ENCODE results near the gene LOXL4. TPM values are rescaled to one million over a fixed set of nuclear protein-coding genes. Genes with fewer than 3 reads are reported as not detected.

LOXL4 gene
- total RNA-seq, 1 experiment from 2014 or later = 0.13 TPM

GRCh38 chr10:98295401-98295811 is 27.4 kb upstream of the LOXL4 start:
- Histone ChIP-seq H2BK15ac (ENCODE audit: low read depth, low read length) (no peak overlapping the region), H3K9ac (ENCODE audit: extremely low read depth, insufficient read length, low read length) (no peak overlapping the region), H3K23ac (ENCODE audit: insufficient read length, low read depth, low read length) (no peak overlapping the region), H3K18ac (ENCODE audit: insufficient read length, low read depth, low read length) (no peak overlapping the region), H2BK12ac (ENCODE audit: insufficient read length, low read depth, low read length) (no peak overlapping the region), H3K79me1 (ENCODE audit: insufficient read depth, low read depth, low read length, poor library complexity, severe bottlenecking) (no peaks in the 10 kb centered on the region), H3K23me2 (ENCODE audit: insufficient read length, low read depth, low read length, poor library complexity, severe bottlenecking) (no peaks in the 10 kb centered on the region), H3K9me3 (ENCODE audit: control insufficient read depth, low read depth, low read length) (no peaks in the 10 kb centered on the region), H3K4me2 (ENCODE audit: insufficient read depth, insufficient read length, low read length) (no peak overlapping the region), H3K4ac (ENCODE audit: low read depth, low read length) (no peak overlapping the region), H2BK120ac (ENCODE audit: low read depth, low read length, poor library complexity, severe bottlenecking) (no peak overlapping the region), H4K91ac (ENCODE audit: insufficient read length, low read depth, low read length) (no peak overlapping the region), H2BK20ac (ENCODE audit: low read depth, low read length, poor library complexity, severe bottlenecking) (no peak overlapping the region), H4K5ac (ENCODE audit: insufficient read length, low read depth, low read length) (no peak overlapping the region), H4K20me1 (ENCODE audit: control insufficient read depth, insufficient read depth, insufficient read length) (no peaks in the 10 kb centered on the region), H3K4me1 (ENCODE audit: insufficient read depth, low read length) (peaks cover 6% of the 10 kb centered on the region; the same call in 1 of the 2 replicates), H3K56ac (ENCODE audit: insufficient read length, low read depth, low read length) (no peak overlapping the region), H3K27ac (ENCODE audit: insufficient read length, low read depth, low read length) (no peak overlapping the region), H3T11ph (ENCODE audit: low read length) (no peak overlapping the region), H2AK5ac (ENCODE audit: insufficient read length, low read length) (no peak overlapping the region), H2BK5ac (ENCODE audit: insufficient read length, low read length) (no peak overlapping the region), H4K8ac (replicated peaks; ENCODE audit: insufficient read length, low read depth, low read length) (no peak overlapping the region), H2AFZ (ENCODE audit: low read length) (no peak overlapping the region), H3K79me2 (ENCODE audit: insufficient read depth, low read length) (no peaks in the 10 kb centered on the region), H3K14ac (ENCODE audit: insufficient read depth, low read length) (no peak overlapping the region), H3K27me3 (ENCODE audit: insufficient read depth, low read length) (no peaks in the 10 kb centered on the region)
- Mint-ChIP-seq H3K27me3 (ENCODE audit: low read depth) (peaks cover 7% of the 10 kb centered on the region), H3K36me3 (ENCODE audit: insufficient read depth in 1 of 3, low read depth in 3 of 3) (no peaks in the 10 kb centered on the region), H3K27ac (no peak overlapping the region; a peak in 1 of 7 replicates), H3K4me3 (no peak overlapping the region), H3K9me3 (no peaks in the 10 kb centered on the region), H3K4me1 (peaks cover 17 to 19% of the 10 kb centered on the region in 2 experiments)
- TF ChIP-seq, protein P1, sequence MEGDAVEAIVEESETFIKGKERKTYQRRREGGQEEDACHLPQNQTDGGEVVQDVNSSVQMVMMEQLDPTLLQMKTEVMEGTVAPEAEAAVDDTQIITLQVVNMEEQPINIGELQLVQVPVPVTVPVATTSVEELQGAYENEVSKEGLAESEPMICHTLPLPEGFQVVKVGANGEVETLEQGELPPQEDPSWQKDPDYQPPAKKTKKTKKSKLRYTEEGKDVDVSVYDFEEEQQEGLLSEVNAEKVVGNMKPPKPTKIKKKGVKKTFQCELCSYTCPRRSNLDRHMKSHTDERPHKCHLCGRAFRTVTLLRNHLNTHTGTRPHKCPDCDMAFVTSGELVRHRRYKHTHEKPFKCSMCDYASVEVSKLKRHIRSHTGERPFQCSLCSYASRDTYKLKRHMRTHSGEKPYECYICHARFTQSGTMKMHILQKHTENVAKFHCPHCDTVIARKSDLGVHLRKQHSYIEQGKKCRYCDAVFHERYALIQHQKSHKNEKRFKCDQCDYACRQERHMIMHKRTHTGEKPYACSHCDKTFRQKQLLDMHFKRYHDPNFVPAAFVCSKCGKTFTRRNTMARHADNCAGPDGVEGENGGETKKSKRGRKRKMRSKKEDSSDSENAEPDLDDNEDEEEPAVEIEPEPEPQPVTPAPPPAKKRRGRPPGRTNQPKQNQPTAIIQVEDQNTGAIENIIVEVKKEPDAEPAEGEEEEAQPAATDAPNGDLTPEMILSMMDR (conservative IDR thresholded peaks at IDR 0.05) = no peak
- no CpG with 5 or more reads among the region's 4 CpGs for WGBS (ENCODE audit: extremely low coverage, insufficient read length, low lambda C conversion rate)
- no peak for DNase-seq

Measured in H9 (cell line).